A549 treated with CpdA at 1 μM for 4 hours (cell line): ENCODE data around the gene C16orf78. TPM values are rescaled to one million over a fixed set of nuclear protein-coding genes. Genes with fewer than 3 reads are reported as not detected.

Experiments used
- total RNA-seq: library from RNA; stranded (reverse); fragments of 200-300 nt; extraction: Qiagen RNA extraction; gene quantifications from 5 replicates; pipeline ENCODE4 v1.2.3, GENCODE V29; 2022; ENCODE audit warnings: low read depth

Gene C16orf78
- total RNA-seq, result not detected in 5 replicates

GRCh38 chr16:49373504-49373903 is at the start of gene C16orf78:
C16orf78 (plus strand) TSS chr16:49373804; CDS start chr16:49373940, 136 bp downstream.

Other genes with a start within 250 kb of the C16orf78 start
- gene CBLN1, start 92.0 kb upstream of the C16orf78 start, total RNA-seq, result 0.05 to 0.24 TPM (median 0.12 TPM) in 3 of 5 replicates, not detected in the others